Stimulated activated CD4-positive, alpha-beta T cell treated with anti-CD3 and anti-CD28 coated beads, Interleukin-2, amount 100 ng/mL, for 4 hours (primary cell): Measurements from ENCODE around the gene INVS.

ENCODE experiments used
- DNase-seq: peaks from one replicate; pipeline ENCODE4 v3.0.0-alpha.2; 2020; ENCODE audit warnings: low read depth

The INVS gene

DNA sequence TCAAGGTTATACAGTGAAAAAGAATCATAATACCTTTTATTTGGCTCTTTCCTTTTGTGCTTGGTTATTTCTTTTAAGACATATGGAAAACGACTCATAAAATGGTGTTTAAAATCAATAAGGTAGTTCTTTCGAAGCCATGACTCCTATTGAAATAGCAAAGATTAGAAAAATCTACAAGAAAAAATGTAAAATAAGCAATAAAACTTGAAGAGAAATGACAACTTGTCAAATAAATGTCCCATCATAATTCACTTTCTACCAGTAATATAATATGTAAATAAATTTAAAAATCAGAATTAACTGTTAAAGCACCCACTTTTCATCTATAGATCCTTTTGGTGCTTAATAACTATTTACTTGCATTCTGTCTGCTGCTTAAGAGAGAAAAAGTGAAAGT lies 241.2 kb downstream of the INVS start:
- no peak for DNase-seq

DNA sequence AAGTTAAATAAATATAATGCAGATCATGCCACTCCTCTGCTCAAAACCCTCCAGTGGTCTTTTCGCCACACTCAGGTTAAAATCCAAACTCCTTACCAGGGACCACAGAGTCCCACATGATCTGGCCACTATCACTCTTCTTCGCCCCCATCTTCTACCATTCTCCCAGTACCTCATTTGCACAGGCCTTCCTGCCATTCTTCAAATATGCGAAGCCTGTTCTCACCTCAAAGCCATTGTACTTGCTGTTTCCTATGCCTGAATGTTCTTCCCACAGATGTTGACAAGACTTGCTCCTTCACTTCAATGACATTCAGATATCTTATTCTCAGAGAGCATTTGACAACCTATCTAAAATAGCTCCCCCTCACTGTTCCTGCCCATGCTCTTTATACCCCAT lies 242.8 kb downstream of the INVS start:
- no peak for DNase-seq

DNA sequence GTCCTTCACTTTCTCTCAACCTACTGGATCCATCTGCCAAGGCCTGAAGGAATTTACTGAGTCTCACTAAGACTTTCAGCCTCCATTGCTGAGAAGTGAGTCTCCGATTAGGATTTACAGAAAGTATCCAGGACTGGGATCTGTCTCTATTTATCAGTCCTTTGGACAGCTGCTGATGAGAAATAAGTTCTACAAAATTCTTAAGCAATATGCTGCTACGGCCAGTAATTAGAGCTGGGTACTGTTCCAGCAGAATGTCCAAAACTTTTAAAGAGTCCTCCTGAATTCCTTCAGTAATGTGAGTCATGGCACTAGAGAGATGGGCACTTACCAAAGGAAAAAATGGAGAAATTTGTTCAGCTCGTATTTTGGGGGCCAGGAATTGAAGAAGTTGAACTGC lies 247.8 kb downstream of the INVS start:
- DNase-seq: no peak

DNA sequence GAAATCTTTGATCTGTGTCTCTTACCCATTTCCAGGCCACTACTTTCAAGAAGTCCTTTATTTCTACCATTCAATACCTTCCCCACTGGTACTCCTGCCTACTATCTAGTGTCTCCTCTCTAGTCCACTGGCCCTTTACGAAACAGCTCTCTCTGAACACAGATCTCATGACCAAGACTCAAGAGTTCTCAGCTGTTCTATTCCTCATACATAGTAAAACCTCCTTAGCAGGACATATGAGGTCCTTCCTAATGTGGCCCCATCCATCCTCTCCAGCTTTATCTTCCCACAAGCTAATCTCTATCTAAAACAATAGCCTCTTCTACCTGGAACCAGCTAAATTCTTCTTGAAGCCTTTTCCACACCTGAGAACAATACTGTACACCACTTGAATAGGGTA lies 251.1 kb downstream of the INVS start:
- DNase-seq: no peak
